ENCODE measurements around the gene C2CD3. TPM values are rescaled to one million over a fixed set of nuclear protein-coding genes. Genes with fewer than 3 reads are reported as not detected.
A peak's percentile ranks its signal among the peaks of the same experiment; 100 is the strongest.

The C2CD3 gene
- total and polyA plus RNA-seq, 10 of the 15 experiments (the other 5 are each of a cell fraction or from before 2014, with no cell fraction given): 2.3 to 24.0 (median 16.3) TPM

DNA sequence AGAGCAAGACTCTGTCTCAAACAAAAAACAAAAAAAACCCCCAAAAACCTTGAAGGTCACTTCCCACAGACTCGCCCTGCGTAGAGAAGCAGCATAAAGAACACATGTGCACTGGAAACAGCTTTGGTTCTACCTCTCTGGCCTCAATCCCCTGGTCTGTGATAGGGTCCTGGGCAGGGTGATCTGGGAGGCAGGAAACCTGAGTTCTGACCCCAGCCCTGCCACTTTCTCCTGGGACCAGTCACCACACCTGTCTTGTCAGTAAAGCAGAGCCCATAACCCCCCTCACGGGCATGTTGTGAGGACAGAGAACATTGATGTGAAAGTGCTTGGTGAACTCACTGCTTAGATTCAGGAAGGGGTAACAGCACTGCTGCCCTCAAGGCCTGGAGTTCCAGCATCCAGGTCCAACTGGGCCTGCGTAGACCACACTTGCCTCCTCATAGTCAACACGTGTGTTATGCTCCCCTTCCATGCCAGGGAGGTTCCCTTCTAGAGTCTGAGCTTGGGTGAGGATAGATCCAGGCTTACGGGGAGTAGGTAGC is 199.6 kb downstream of the C2CD3 start (continued):
- TF ChIP-seq, protein P1, sequence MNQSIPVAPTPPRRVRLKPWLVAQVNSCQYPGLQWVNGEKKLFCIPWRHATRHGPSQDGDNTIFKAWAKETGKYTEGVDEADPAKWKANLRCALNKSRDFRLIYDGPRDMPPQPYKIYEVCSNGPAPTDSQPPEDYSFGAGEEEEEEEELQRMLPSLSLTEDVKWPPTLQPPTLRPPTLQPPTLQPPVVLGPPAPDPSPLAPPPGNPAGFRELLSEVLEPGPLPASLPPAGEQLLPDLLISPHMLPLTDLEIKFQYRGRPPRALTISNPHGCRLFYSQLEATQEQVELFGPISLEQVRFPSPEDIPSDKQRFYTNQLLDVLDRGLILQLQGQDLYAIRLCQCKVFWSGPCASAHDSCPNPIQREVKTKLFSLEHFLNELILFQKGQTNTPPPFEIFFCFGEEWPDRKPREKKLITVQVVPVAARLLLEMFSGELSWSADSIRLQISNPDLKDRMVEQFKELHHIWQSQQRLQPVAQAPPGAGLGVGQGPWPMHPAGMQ (IDR thresholded peaks at IDR 0.05; ENCODE audit: borderline replicate concordance): no peak
- TF ChIP-seq ZZZ3 (IDR thresholded peaks at IDR 0.05; ENCODE audit: control insufficient read depth, insufficient read length, low read depth): no peak
- no peak for TF ChIP-seq EGR1 (IDR thresholded peaks at IDR 0.05; ENCODE audit: borderline replicate concordance in 1 of 2, low read depth in 2 of 2, low read length in 2 of 2)
- no peak for TF ChIP-seq CHD1 (IDR thresholded peaks at IDR 0.05; ENCODE audit: low read depth, low read length)
- TF ChIP-seq, protein P2, sequence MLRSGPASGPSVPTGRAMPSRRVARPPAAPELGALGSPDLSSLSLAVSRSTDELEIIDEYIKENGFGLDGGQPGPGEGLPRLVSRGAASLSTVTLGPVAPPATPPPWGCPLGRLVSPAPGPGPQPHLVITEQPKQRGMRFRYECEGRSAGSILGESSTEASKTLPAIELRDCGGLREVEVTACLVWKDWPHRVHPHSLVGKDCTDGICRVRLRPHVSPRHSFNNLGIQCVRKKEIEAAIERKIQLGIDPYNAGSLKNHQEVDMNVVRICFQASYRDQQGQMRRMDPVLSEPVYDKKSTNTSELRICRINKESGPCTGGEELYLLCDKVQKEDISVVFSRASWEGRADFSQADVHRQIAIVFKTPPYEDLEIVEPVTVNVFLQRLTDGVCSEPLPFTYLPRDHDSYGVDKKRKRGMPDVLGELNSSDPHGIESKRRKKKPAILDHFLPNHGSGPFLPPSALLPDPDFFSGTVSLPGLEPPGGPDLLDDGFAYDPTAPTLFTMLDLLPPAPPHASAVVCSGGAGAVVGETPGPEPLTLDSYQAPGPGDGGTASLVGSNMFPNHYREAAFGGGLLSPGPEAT (IDR thresholded peaks at IDR 0.05; ENCODE audit: low read depth): no peak
- no peak for TF ChIP-seq FOS (IDR thresholded peaks at IDR 0.05; ENCODE audit: borderline replicate concordance, extremely low read depth, insufficient read length)
- TF ChIP-seq, protein P3, sequence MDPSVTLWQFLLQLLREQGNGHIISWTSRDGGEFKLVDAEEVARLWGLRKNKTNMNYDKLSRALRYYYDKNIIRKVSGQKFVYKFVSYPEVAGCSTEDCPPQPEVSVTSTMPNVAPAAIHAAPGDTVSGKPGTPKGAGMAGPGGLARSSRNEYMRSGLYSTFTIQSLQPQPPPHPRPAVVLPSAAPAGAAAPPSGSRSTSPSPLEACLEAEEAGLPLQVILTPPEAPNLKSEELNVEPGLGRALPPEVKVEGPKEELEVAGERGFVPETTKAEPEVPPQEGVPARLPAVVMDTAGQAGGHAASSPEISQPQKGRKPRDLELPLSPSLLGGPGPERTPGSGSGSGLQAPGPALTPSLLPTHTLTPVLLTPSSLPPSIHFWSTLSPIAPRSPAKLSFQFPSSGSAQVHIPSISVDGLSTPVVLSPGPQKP (IDR thresholded peaks at IDR 0.05; ENCODE audit: low read depth, low read length): no peak
- TF ChIP-seq, protein P4, sequence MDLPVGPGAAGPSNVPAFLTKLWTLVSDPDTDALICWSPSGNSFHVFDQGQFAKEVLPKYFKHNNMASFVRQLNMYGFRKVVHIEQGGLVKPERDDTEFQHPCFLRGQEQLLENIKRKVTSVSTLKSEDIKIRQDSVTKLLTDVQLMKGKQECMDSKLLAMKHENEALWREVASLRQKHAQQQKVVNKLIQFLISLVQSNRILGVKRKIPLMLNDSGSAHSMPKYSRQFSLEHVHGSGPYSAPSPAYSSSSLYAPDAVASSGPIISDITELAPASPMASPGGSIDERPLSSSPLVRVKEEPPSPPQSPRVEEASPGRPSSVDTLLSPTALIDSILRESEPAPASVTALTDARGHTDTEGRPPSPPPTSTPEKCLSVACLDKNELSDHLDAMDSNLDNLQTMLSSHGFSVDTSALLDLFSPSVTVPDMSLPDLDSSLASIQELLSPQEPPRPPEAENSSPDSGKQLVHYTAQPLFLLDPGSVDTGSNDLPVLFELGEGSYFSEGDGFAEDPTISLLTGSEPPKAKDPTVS (IDR thresholded peaks at IDR 0.05; ENCODE audit: low read depth, low read length): no peak
- TF ChIP-seq, protein P5, sequence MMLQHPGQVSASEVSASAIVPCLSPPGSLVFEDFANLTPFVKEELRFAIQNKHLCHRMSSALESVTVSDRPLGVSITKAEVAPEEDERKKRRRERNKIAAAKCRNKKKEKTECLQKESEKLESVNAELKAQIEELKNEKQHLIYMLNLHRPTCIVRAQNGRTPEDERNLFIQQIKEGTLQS (IDR thresholded peaks at IDR 0.05; ENCODE audit: borderline replicate concordance, extremely low read depth, low read depth, low read length): no peak
- TF ChIP-seq ZNF384 (IDR thresholded peaks at IDR 0.05; ENCODE audit: borderline replicate concordance, low read depth, low read length): no peak
- TF ChIP-seq POU2F2 (IDR thresholded peaks at IDR 0.05; ENCODE audit: borderline replicate concordance, low read depth, low read length): peak; percentile 42; the same call in 1 of the 3 replicates
- TF ChIP-seq POLR2AphosphoS5 (IDR thresholded peaks at IDR 0.05; ENCODE audit: low read length): peak; percentile 51; the same call in 1 of the 2 replicates
- peak; percentile 66; the same call in 1 of the 2 replicates for TF ChIP-seq POLR2AphosphoS2 (IDR thresholded peaks at IDR 0.05; ENCODE audit: low read depth, low read length)
- TF ChIP-seq, protein P6, sequence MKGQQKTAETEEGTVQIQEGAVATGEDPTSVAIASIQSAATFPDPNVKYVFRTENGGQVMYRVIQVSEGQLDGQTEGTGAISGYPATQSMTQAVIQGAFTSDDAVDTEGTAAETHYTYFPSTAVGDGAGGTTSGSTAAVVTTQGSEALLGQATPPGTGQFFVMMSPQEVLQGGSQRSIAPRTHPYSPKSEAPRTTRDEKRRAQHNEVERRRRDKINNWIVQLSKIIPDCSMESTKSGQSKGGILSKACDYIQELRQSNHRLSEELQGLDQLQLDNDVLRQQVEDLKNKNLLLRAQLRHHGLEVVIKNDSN (IDR thresholded peaks at IDR 0.05; ENCODE audit: borderline replicate concordance, extremely low read length, insufficient read depth, low read depth, low read length): no peak
- TF ChIP-seq LARP7 (IDR thresholded peaks at IDR 0.05): no peak
